Breast epithelium (tissue), 4 donors: ENCODE measurements around the gene CDK18. TPM values are rescaled to one million over a fixed set of nuclear protein-coding genes. Genes with fewer than 3 reads are reported as not detected.

Experiments used
- DNase-seq, 2 donors: peaks; one replicate each; pipeline ENCODE4 v3.0.0-alpha.2; 2019; ENCODE audit warnings: low spot score in 2 of 2
- H3K27ac ChIP-seq, 2 donors: fragments of 200-600 bp; sonication (generic) in 1 of 2; one replicate each; pipeline ENCODE4 v1.5.1; 2016 to 2019; ENCODE audit warnings: mild to moderate bottlenecking in 1 of 2
- H3K27me3 ChIP-seq, 2 donors: fragments of 200-600 bp; sonication (generic) in 1 of 2; one replicate each; pipeline versions ENCODE4 v1.5.1 to v1.6.0; 2017 to 2019; ENCODE audit warnings: control low read depth in 1 of 2, mild to moderate bottlenecking in 1 of 2
- H3K36me3 ChIP-seq: fragments of 200-600 bp; one replicate; pipeline ENCODE4 v1.5.1; 2019
- H3K4me1 ChIP-seq, 2 donors: fragments of 200-600 bp; sonication (generic); one replicate each; pipeline ENCODE4 v1.5.1; 2016 to 2019; ENCODE audit warnings: control low read depth in 1 of 2
- H3K4me3 ChIP-seq, 3 donors: fragments of 200-600 bp; sonication (generic); 1 replicate in 2 of 3; 2 replicates in 1 of 3; pipeline ENCODE4 v1.5.1; 2016 to 2019; ENCODE audit warnings: mild to moderate bottlenecking in 3 of 3, moderate library complexity in 2 of 3
- H3K9me3 ChIP-seq, 2 donors: fragments of 200-600 bp; sonication (generic) in 1 of 2; one replicate each; pipeline ENCODE4 v1.5.1; 2016 to 2019; ENCODE audit warnings: control low read depth in 1 of 2
- POLR2A ChIP-seq: fragments of 450-650 bp; IDR thresholded peaks from one replicate; pipeline ENCODE4 v1.6.1; 2016; ENCODE audit warnings: antibody characterized with exemption, mild to moderate bottlenecking, moderate library complexity
- POLR2AphosphoS5 ChIP-seq, 3 donors: sonication (generic); formaldehyde crosslinking; IDR thresholded peaks; one replicate each; pipeline ENCODE4 v1.6.1; 2017; ENCODE audit warnings: antibody characterized with exemption in 3 of 3
- intact Hi-C: fragments of 100-400 bp; cut with DNase I; formaldehyde crosslinking; loops from one replicate; pipeline ENCODE4 v1.15.1; 2023; ENCODE audit warnings: low total_unique reads
- total RNA-seq, 3 donors: library from RNA; depleted of rRNA; stranded (reverse); fragments of >200 nt; gene quantifications; one replicate each; pipeline ENCODE4 v1.1.0, GENCODE V29; 2016
- TF ChIP-seq, protein P1 (sequence below), 3 donors: fragments of 450-650 bp; IDR thresholded peaks; one replicate each; pipeline ENCODE4 v1.5.1; 2016 to 2017; ENCODE audit warnings: antibody characterized with exemption in 3 of 3, mild to moderate bottlenecking in 3 of 3, moderate library complexity in 3 of 3

Gene CDK18
- total RNA-seq, 3 donors from 2014 or later, result 1.4 to 12.3 (median 9.2) TPM

DNA sequence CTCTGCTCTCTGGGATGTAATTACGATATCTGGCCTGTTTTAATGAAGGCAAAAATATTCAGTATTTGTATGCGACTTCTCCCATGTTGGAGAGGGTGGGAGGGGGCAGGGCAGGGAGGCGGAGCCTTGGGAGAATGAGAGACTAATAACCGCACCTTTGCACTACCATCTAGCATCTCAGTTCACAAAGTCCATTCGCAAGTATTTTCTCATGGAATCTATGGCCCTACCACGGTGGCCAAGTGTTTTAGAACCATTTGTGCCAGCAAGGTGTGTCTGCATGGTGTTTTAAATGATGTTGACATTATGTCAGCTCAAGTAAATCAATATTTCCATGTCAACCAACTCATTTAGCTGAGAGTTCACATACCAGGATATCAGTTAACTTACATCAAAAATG lies 34.3 kb upstream of the CDK18 start:
- DNase-seq, result no peak
- Histone ChIP-seq H3K4me1 (no peaks in the 10 kb centered on the region), H3K9me3 (no peaks in the 10 kb centered on the region), H3K27me3 (no peaks in the 10 kb centered on the region), H3K36me3 (no peaks in the 10 kb centered on the region), H3K27ac (no peak overlapping the region), H3K4me3 (no peak overlapping the region)
- TF ChIP-seq, protein P1, sequence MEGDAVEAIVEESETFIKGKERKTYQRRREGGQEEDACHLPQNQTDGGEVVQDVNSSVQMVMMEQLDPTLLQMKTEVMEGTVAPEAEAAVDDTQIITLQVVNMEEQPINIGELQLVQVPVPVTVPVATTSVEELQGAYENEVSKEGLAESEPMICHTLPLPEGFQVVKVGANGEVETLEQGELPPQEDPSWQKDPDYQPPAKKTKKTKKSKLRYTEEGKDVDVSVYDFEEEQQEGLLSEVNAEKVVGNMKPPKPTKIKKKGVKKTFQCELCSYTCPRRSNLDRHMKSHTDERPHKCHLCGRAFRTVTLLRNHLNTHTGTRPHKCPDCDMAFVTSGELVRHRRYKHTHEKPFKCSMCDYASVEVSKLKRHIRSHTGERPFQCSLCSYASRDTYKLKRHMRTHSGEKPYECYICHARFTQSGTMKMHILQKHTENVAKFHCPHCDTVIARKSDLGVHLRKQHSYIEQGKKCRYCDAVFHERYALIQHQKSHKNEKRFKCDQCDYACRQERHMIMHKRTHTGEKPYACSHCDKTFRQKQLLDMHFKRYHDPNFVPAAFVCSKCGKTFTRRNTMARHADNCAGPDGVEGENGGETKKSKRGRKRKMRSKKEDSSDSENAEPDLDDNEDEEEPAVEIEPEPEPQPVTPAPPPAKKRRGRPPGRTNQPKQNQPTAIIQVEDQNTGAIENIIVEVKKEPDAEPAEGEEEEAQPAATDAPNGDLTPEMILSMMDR (IDR thresholded peaks at IDR 0.05), result no peak
- TF ChIP-seq POLR2A (no peak), POLR2AphosphoS5 (IDR thresholded peaks at IDR 0.05) (no peak)
- intact Hi-C loops, result no loop called here

DNA sequence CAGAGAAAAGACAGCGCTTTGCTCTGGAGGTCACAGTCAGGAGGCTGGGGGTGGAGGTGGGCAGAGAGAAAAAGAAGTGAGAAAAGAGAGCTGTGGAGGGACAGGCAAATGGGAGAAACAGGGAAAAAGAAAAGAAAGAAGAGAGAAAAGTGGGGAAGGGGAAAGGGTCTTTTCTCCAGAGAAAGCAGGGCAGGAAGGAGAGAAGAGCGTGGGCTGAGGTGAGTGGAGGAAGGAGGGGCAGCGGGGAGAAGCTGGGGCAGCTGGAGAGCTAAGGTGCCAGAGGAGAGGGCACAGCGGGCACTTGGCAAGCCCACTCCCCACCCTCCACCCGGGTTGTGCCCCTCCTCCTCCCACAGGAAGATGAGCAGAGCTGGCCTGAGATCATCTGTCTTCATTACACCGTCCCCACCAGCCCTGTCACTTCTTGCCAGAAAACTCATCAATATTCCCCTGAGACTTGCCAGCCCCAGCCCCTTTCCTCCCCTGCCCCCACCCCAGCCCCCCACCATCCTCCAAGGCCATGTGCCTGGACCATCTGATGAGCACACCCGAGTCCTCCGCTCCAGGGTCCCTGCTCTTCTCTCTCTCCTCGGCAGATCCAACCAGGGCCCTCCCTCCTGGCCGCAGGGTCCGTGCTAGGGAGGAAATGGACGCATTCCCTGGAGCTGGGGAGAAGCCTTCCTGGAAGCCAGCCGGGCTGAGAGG lies 31.6 kb upstream of the CDK18 start:
- intact Hi-C loops, result no loop called here
- no peak for DNase-seq
- no peaks in the 10 kb centered on the region for H3K9me3 ChIP-seq
- no peaks in the 10 kb centered on the region for H3K27me3 ChIP-seq
- no peak overlapping the region for H3K27ac ChIP-seq
- TF ChIP-seq, protein P1 (IDR thresholded peaks at IDR 0.05), result no peak
- no peak for TF ChIP-seq POLR2A
- no peak for TF ChIP-seq POLR2AphosphoS5 (IDR thresholded peaks at IDR 0.05)
- H3K36me3 ChIP-seq, result no peaks in the 10 kb centered on the region
- H3K4me3 ChIP-seq, result no peak overlapping the region
- peaks cover 3% of the 10 kb centered on the region in 2 donors for H3K4me1 ChIP-seq

DNA sequence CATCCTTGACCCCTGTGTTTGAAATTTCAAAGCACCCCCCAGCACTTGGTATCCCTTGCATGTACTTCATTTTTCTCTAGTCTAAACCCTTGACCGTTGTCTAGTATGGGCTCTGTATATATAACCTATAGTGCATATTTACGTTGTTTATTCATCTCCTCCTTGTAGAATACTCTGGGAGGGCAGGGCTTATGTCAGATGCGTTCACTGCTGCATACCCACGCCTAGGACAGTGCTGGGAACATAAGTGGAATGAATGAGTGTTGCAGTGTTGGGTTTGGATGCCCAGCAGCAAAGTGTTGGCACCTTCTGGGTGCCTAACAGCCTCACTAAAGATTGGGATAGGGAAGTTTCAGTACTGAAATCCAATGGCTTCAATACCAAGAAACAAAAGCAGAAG lies 31.0 kb upstream of the CDK18 start:
- no peak overlapping the region for H3K4me3 ChIP-seq
- no peaks in the 10 kb centered on the region for H3K27me3 ChIP-seq
- no peaks in the 10 kb centered on the region for H3K36me3 ChIP-seq
- no peak for DNase-seq
- H3K4me1 ChIP-seq, result peaks cover 3% of the 10 kb centered on the region in 2 donors
- intact Hi-C loops, result no loop called here
- H3K9me3 ChIP-seq, result no peaks in the 10 kb centered on the region
- TF ChIP-seq POLR2AphosphoS5 (IDR thresholded peaks at IDR 0.05) (no peak), POLR2A (no peak)
- TF ChIP-seq, protein P1 (IDR thresholded peaks at IDR 0.05), result no peak
- no peak overlapping the region for H3K27ac ChIP-seq

DNA sequence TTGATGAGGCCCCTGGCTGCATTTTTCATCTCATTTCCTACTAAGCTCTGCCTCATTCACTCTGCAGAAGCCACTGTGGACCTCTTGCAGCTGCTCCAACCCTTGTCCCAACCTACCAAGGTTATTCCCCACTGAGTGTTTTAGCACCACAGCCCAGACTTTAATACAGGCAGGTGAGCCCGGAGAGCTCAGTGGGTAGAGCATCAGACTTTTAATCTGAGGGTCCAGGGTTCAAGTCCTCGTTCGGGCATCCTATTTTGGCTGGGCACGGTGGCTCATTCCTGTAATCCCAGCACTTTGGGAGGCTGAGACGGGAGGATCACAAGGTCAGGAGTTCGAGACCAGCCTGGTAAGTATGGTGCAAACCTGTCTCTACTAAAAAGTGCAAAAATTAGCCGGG lies 30.5 kb upstream of the CDK18 start:
- no peak overlapping the region for H3K4me3 ChIP-seq
- no peak for DNase-seq
- no peaks in the 10 kb centered on the region for H3K27me3 ChIP-seq
- H3K36me3 ChIP-seq, result no peaks in the 10 kb centered on the region
- no peaks in the 10 kb centered on the region for H3K9me3 ChIP-seq
- intact Hi-C loops, result no loop called here
- TF ChIP-seq, protein P1 (IDR thresholded peaks at IDR 0.05), result no peak
- TF ChIP-seq POLR2A (no peak), POLR2AphosphoS5 (IDR thresholded peaks at IDR 0.05) (no peak)
- H3K4me1 ChIP-seq, result peaks cover 3% of the 10 kb centered on the region in 2 donors
- H3K27ac ChIP-seq, result no peak overlapping the region

DNA sequence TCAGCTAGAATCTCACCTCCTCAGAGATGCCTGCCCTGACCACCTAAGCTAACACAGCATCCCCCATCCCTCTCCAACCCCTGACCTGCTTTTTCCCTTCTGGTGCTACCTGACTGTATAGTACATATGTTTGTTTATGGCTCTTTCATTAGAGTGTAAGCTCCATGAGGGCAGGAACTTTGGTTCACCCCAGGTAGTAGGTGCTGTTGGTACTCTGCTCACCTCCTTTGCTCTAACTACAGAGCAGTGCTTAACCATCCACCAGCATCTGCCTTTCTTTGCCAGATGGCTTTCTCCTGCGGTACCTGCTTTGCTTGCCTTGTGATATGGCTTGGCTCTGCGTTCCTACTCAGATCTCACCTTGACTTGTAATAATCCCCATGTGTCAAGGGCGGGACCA lies 29.9 kb upstream of the CDK18 start:
- TF ChIP-seq, protein P1 (IDR thresholded peaks at IDR 0.05), result no peak
- TF ChIP-seq POLR2A (no peak), POLR2AphosphoS5 (IDR thresholded peaks at IDR 0.05) (no peak)
- Histone ChIP-seq H3K36me3 (no peaks in the 10 kb centered on the region), H3K9me3 (no peaks in the 10 kb centered on the region), H3K27ac (no peak overlapping the region), H3K27me3 (no peaks in the 10 kb centered on the region), H3K4me3 (no peak overlapping the region), H3K4me1 (peaks cover 3% of the 10 kb centered on the region in 2 donors)
- intact Hi-C loops, result no loop called here
- DNase-seq, result no peak
